Endodermal cell (in vitro differentiated cells): Measurements from ENCODE around the gene OR6B2. TPM values are rescaled to one million over a fixed set of nuclear protein-coding genes. Genes with fewer than 3 reads are reported as not detected.

ENCODE experiments used
- DNase-seq: peaks from one replicate; pipeline ENCODE4 v3.0.0-alpha.2; 2017
- H3K27ac ChIP-seq: 2 replicates; pipeline ENCODE4 v1.5.1; 2013; ENCODE audit warnings: mild to moderate bottlenecking, low read depth, low read length, moderate library complexity
- H3K27me3 ChIP-seq: 2 replicates; pipeline ENCODE4 v1.6.1; 2013; ENCODE audit warnings: mild to moderate bottlenecking, low read length, moderate library complexity; ENCODE audit not compliant: insufficient read depth, control insufficient read depth, poor library complexity, severe bottlenecking
- H3K36me3 ChIP-seq: 2 replicates; pipeline ENCODE4 v1.7.0; 2013; ENCODE audit warnings: mild to moderate bottlenecking, low read length, moderate library complexity; ENCODE audit not compliant: control insufficient read depth, insufficient read depth
- H3K4me1 ChIP-seq: one replicate; pipeline ENCODE4 v1.7.0; 2013; ENCODE audit warnings: low read length; ENCODE audit not compliant: control insufficient read depth, insufficient read depth
- H3K4me3 ChIP-seq: 2 replicates; pipeline ENCODE4 v1.5.1; 2013; ENCODE audit warnings: mild to moderate bottlenecking, low read length, moderate library complexity
- H3K9ac ChIP-seq: 2 replicates; pipeline ENCODE4 v1.6.1; 2013; ENCODE audit warnings: mild to moderate bottlenecking, low read length, moderate library complexity; ENCODE audit not compliant: poor library complexity, severe bottlenecking; ENCODE audit errors: extremely low read depth
- H3K9me3 ChIP-seq: 2 replicates; pipeline ENCODE4 v1.6.1; 2013; ENCODE audit warnings: mild to moderate bottlenecking, low read length, moderate library complexity; ENCODE audit not compliant: control insufficient read depth
- H3K27ac Mint-ChIP-seq: 2 replicates; pipeline ENCODE4 v1.8.0; 2020; ENCODE audit warnings: mixed read lengths
- H3K27me3 Mint-ChIP-seq: 2 replicates; pipeline ENCODE4 v1.8.0; 2021; ENCODE audit warnings: mild to moderate bottlenecking, mixed read lengths; ENCODE audit not compliant: insufficient read depth
- H3K36me3 Mint-ChIP-seq: 2 replicates; pipeline ENCODE4 v1.8.0; 2020; ENCODE audit warnings: low read depth, mixed read lengths
- H3K4me1 Mint-ChIP-seq: 2 replicates; pipeline ENCODE4 v1.8.0; 2020; ENCODE audit warnings: mixed read lengths
- H3K4me3 Mint-ChIP-seq: 2 replicates; pipeline ENCODE4 v1.8.0; 2020; ENCODE audit warnings: mild to moderate bottlenecking, moderate library complexity, mixed read lengths
- H3K9me3 Mint-ChIP-seq: 2 replicates; pipeline ENCODE4 v1.8.0; 2020; ENCODE audit warnings: mild to moderate bottlenecking, mixed read lengths
- CTCF ChIP-seq: fragments of 200-600 bp; sonication (generic); conservative IDR thresholded peaks from 2 replicates; pipeline ENCODE4 v1.5.0; 2021; ENCODE audit warnings: antibody characterized with exemption, mild to moderate bottlenecking
- WGBS, 2 experiments: methylation state at CpG; one replicate each; pipeline versions ENCODE4 v1.1.5 to v1.1.7; 2013; ENCODE audit warnings: missing lambda C conversion rate in 2 of 2, mixed read lengths in 1 of 2; ENCODE audit not compliant: insufficient coverage in 1 of 2, insufficient read length in 1 of 2; 5-methylcytosine and 5-hydroxymethylcytosine counted together
- total RNA-seq, 2 donors: library from RNA; stranded (reverse); fragmentation: NEBNext Ultra II Directional in 1 of 2; extraction: Animal tissue kit (Norgen Biotek cat#: 25700) in 1 of 2; gene quantifications; 2 replicates in 1 of 2; 3 replicates in 1 of 2; pipeline ENCODE4 v1.2.1, GENCODE V29; 2021

The OR6B2 gene
- total RNA-seq, 2 donors from 2014 or later = not detected

- H3K27me3 ChIP-seq = no peaks in the 10 kb centered on the region
- H3K27ac ChIP-seq = no peak overlapping the region
- Mint-ChIP-seq H3K36me3 (peaks cover 69% of the 10 kb centered on the region), H3K4me1 (no peaks in the 10 kb centered on the region), H3K27ac (no peak overlapping the region), H3K4me3 (no peak overlapping the region), H3K9me3 (peaks cover 1% of the 10 kb centered on the region), H3K27me3 (no peaks in the 10 kb centered on the region)
- H3K4me3 ChIP-seq = no peak overlapping the region
- TF ChIP-seq CTCF = no peak
- H3K9ac ChIP-seq = no peak overlapping the region
- H3K9me3 ChIP-seq = peaks cover 10% of the 10 kb centered on the region
- no peak for DNase-seq
- 94 to 98% methylated on average over 10 to 14 of the region's 14 CpGs for WGBS, 2 experiments
- peaks cover 50% of the 10 kb centered on the region for H3K36me3 ChIP-seq
- no peaks in the 10 kb centered on the region for H3K4me1 ChIP-seq
These were observed 39.3 kb downstream of the OR6B2 start for GRCh38 chr2:239990966-239991365.

- no peaks in the 10 kb centered on the region for H3K27me3 ChIP-seq
- H3K36me3 ChIP-seq = peaks cover 72% of the 10 kb centered on the region
- Mint-ChIP-seq H3K27ac (no peak overlapping the region), H3K4me3 (no peak overlapping the region), H3K27me3 (no peaks in the 10 kb centered on the region), H3K9me3 (peaks cover 9% of the 10 kb centered on the region), H3K4me1 (no peaks in the 10 kb centered on the region), H3K36me3 (peaks cover 63% of the 10 kb centered on the region)
- no peaks in the 10 kb centered on the region for H3K4me1 ChIP-seq
- DNase-seq = no peak
- H3K4me3 ChIP-seq = no peak overlapping the region
- no peak overlapping the region for H3K9ac ChIP-seq
- peaks cover 21% of the 10 kb centered on the region for H3K9me3 ChIP-seq
- no peak overlapping the region for H3K27ac ChIP-seq
- TF ChIP-seq CTCF = no peak
- 98 to 100% methylated on average over 4 to 5 of the region's 5 CpGs for WGBS, 2 experiments
These were observed 44.9 kb downstream of the OR6B2 start for GRCh38 chr2:239985356-239985755.

GRCh38 chr2:239984421-239985194, 45.6 kb downstream of the OR6B2 start:
- peak; percentile 28 for DNase-seq
- Histone ChIP-seq H3K27ac (no peak overlapping the region), H3K4me3 (no peak overlapping the region), H3K4me1 (no peaks in the 10 kb centered on the region), H3K27me3 (no peaks in the 10 kb centered on the region), H3K9me3 (peaks cover 21% of the 10 kb centered on the region), H3K9ac (no peak overlapping the region), H3K36me3 (peaks cover 64% of the 10 kb centered on the region)
- H3K9me3 Mint-ChIP-seq = peaks cover 9% of the 10 kb centered on the region
- no peaks in the 10 kb centered on the region for H3K4me1 Mint-ChIP-seq
- peaks cover 61% of the 10 kb centered on the region for H3K36me3 Mint-ChIP-seq
- WGBS, 2 experiments = 91 to 94% methylated on average over 10 to 16 of the region's 16 CpGs
- no peak for TF ChIP-seq CTCF
- no peak overlapping the region for H3K27ac Mint-ChIP-seq
- no peaks in the 10 kb centered on the region for H3K27me3 Mint-ChIP-seq
- no peak overlapping the region for H3K4me3 Mint-ChIP-seq
